Suppressor macrophage treated with lipopolysaccharide for 4 hours (primary cell): ENCODE measurements around the gene CCNF.
A peak's percentile ranks its signal among the peaks of the same experiment; 100 is the strongest.
"Not testable (repeated sequence)": the region's sequence is repeated elsewhere in the genome, so short reads cannot be mapped to it uniquely, and the experiment has no call there.

Experiments used
- DNase-seq: peaks from one replicate; pipeline ENCODE4 v3.0.0-alpha.2; 2020

CCNF gene

DNA sequence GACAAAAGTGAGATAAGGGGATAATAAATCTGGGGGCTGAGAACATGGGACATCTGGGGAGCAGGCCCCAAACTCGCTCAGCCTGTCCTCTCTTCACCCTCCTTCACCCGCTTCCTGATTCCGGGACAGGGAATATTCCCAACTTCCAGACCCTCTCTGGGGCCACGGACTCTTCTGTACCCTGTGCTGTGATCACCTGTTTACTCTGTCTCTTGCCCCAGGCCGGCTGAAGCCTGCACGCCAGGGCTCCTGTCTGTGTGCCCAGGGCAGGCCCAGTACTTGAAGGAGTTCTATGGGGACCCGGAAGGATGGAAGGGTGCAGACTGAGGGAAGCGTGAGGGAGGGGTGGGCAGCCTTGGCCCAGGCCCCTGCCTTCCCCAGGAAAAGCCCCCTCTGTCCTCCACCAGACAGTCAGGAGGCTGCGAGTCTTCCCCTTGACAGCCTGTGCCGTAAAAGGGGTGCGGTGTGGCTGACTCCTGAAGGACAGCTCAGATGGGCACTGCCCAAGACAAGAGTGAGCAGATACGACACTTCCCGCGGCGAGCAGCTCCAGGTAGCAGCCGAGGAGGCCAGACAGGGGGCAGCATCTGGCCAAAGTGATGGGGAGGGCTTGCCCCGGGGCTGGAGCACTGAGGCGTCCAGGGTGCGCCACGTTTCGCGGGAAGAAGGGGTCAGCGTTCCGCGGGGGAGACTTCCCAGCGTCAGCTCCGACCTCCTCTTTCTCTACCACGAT, 1.0 kb upstream of the CCNF start:
- DNase-seq: no peak

- no peak for DNase-seq
Measured at GRCh38 chr16:2428784-2429033, 538 bp upstream of the CCNF start.

- peak; percentile 19 for DNase-seq
Measured at GRCh38 chr16:2429771-2430663, 770 bp downstream of the CCNF start.

DNA sequence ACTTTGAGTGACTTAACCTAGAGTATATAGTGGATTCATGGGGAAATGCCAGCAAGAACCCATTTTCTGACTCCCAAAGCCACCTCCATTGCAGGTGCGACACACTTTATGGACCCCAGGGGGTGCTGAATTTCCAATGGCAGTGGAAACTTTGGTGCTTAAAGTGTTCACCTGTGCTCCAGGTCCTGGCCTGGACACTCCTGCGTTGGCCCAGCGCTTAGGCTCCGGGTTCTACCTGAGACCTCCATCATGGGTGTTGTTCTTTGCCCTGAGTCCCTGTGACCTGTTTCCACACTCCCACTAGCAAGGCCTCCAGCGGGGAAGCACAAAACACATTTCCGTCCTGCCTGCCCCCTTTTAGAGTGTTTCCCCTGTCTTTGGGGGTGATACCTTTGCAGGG, 3.0 kb downstream of the CCNF start:
- no peak for DNase-seq

DNA sequence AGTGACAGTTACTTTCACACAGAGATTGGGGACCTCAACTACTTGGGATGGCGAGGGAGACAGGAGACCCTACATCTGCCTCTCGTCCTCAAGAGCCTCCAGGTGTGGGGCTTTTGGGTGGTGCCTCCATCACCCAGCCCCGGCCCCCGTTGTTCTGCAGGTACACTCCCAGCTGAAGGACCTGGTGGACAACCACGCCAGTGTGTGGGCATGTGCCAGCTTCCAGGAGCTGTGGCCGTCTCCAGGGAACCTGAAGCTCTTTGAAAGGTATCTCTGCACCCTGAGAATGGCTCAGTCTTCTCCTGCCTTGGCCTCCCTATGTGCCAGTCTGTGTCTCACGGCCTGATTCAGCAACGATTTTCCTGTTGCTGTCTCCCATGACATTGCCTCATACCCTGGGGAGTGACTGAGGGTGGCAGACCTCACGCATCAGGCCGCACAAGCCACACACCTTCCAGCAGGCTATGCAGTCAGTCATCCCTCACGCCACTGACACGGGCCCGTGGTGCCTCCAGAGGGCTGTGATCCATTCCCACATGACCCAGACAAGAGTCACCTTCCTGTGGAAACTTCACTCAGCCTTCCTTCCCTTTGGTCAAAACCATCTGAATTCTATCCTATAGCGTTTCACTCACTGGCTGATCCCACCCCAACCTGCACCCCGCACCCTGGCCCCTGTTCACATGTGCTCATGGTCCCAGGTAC, 3.7 kb downstream of the CCNF start:
- DNase-seq: no peak

DNA sequence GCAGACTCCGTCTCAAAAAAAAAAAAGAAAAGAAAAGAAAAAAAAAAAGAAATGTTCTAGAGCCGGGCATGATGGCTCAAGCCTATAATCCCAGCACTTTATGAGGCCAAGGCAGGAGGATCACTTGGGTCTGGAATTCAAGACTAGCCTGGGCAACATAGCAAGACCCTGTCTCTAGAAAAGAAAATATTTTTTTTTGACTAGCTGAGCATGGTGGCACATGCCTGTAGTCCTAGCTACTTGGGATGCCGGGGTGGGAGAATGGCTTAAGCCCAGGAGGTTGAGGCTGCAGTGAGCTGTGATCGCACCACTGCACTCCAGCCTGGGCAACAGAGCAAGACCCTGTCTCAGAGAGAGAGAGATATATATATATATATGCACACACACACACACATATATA, 6.0 kb downstream of the CCNF start:
- DNase-seq: not testable (repeated sequence)

DNA sequence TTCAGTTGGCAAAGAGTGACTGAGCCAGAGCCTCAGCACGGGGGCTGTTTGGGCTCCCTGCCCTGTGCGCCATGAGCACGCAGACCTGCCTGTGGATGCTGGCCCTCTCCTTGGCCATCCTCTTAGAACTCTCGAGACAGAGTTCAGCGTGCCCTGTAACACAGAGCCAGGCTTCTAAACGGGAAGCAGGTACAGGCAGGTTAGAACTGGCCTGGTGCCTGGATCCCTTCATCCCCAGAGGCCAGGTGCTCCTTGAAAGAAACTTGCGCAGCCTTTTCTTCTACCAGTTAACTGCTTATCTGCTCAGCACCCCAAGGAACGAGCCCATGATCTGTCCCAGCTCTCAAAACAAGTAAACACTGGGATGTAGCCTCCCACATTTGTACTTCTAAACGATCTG, 6.9 kb downstream of the CCNF start:
- no peak for DNase-seq

- DNase-seq: no peak
Measured at GRCh38 chr16:2437032-2437790, 8.0 kb downstream of the CCNF start.

DNA sequence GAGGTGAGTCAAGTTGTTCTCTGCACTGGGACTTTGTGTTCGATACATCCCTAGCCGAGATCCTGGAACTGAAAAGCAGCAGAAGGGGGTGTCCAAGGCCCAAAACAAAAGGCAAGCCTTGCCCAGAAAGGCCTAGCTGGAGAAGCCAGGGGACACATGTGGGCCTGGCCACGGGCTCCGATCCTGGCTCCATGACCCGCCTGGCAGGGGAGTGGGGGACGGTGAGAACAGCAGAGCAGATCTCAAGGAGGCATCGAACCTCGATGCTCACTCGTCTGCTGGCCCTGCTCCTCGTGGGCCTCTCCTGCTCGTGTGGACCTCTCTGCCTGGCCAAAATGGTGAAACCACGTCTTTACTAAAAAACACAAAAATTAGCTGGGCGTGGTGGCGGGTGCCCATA, 8.9 kb downstream of the CCNF start:
- DNase-seq: no peak

DNA sequence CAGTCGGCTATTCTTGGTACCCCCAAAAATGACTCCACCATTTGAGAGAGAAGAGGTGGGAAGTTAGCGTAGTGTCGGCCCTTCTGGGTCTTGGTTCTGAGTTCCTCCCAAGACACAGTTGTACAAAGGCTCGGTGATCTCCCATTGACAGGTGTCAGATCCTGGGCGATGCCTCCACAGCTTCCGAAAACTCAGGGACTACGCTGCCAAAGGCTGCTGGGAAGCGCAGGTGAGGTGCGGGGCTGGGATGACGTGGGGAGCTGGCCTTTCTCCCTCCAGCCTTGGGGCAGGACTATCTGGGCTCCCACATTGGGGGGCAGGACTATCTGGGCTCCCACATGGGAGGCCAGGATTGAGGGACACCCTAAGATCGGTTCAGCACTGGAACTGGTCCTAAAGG, 10.4 kb downstream of the CCNF start:
- no peak for DNase-seq

DNA sequence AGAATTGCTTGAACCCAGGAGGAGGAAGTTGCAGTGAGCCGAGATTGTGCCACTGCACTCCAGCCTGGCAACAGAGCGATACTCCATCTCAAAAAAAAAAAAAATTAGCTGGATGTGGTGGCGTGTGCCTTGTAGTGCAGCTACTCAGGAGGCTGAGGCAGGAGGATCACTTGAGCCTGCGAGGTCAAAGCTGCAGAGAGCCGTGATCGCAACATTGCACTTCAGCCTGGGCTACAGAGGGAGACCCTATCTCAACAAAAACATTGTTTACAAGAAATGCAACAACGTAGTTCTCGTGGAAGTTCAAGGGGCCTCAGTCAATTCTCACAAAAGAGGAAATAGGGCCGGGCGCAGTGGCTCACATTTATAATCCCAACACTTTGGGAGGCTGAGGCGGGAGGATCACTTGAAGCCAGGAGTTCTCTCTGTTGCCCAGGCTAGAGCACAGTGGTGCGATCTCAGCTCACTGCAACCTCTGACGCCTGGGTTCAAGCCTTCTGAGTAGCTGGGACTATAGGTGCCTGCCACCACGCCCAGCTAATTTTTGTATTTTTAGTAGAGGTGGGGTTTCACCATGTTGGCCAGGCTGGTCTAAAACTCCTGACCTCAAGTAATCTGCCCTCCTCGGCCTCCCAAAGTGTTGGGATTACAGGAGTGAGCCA, 12.0 kb downstream of the CCNF start:
- DNase-seq: not testable (repeated sequence)

DNA sequence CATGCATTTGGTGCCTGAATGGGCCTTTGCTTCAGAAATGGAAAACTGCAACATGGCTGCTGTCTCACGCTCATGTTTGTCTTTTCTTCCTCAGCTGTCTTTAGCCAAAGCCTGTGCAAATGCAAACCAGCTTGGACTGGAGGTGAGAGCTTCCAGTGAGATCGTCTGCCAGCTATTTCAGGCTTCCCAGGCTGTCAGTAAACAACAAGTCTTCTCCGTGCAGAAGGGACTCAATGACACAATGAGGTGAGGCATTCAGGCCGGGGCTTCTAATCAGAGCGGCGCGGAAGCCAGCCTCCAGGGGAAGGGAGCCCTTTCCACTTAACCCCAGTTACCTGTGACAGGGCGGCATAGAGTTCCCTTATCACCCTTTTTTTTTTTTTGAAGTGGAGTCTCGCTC, 14.3 kb downstream of the CCNF start:
- DNase-seq: no peak

DNA sequence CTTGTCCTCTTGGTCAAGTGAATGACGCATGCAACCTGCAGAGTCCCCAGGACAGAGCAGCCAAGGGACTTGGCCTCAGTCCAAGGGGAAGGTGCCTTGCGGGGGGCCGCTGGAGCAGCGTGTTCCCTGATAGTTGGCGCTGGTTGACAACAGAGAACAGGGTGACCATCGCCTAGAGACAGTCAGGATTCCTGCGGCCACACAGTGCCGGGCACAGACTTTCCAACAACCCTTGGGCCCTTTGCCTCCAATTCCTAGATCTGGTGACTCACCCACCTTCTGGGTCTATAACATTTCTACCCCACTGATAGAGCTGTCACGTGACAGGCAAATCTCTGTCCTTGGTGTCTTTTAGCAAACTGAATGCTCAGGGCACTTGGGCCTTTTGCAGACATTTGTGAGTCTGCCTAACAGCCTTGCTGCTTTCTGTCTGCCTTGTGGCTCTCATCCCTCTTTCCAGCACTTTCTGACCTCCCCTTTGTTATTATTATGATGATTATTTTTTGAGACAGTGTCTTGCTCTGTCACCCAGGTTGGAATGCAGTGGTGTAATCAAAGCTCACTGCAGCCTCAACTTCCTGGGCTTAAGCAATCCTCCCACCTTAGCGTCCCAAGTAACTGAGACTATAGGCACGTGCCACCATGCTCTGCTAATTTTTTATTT, 18.8 kb downstream of the CCNF start:
- no peak for DNase-seq

- DNase-seq: no peak
Measured at GRCh38 chr16:2449118-2449517, 19.9 kb downstream of the CCNF start.

DNA sequence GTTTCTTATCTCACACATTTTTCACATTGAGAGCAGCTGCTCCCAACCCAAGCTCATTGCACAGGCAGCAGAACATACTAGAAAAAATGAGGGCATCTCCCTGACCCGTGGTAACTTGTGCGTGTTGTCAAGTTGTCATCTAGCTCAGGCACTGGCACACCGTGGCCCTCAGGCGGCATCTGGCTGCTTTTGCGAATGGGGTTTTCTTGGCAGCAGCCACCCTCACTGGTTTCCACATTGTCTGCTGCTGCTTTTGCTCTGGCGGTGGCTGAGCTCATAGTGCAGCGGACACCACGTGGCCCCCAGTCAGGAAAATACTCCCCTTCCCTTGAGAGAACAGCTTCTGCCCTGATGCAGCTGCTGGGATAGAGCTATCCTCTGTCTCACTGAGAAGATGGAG, 21.3 kb downstream of the CCNF start:
- DNase-seq: no peak

DNA sequence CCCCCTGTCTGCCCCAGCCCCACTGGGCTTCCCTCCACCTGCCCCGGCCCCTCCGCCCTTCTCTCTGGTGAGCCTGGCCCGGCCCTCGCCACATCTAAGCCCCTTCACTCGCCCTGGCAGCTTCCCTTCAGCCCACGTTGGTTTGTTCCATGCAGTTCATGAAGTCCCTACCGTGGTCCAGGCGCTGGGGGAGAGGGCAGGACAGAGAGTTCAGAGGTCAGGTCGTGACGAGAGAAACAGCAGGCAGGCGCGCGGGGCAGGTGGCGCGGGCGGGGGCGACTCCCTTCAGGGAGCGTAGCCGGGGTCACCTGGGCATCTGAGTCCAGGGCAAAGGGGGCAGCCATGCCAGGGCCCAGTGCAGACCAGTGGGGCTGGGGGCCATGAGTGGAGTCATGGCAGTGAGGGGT, 21.7 kb downstream of the CCNF start:
- no peak for DNase-seq

DNA sequence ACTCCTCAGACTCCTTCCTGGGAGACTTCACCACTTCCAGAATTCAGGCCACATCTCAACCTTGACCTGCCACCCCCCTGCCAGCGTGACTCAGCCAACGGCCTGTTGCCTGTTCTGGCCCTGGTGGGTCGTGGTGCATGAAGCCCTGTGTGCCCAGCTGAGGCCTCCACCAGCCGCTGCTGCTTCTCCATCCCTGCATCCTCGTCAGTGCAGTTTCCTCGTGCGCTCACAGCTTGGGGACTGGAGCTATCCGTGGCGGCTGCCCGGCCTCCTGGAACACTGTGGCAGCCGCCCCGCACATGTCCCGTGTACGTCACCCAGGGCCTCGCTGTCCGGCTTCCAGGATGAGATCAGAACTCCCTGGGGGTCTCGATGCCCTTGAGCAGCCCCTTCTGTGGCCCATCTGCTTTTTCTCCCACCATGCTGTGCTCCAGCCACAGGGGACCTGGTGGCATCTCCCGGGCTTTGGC, 22.6 kb downstream of the CCNF start:
- DNase-seq: no peak

GRCh38 chr16:2452650-2453049, 23.4 kb downstream of the CCNF start:
- no peak for DNase-seq

DNA sequence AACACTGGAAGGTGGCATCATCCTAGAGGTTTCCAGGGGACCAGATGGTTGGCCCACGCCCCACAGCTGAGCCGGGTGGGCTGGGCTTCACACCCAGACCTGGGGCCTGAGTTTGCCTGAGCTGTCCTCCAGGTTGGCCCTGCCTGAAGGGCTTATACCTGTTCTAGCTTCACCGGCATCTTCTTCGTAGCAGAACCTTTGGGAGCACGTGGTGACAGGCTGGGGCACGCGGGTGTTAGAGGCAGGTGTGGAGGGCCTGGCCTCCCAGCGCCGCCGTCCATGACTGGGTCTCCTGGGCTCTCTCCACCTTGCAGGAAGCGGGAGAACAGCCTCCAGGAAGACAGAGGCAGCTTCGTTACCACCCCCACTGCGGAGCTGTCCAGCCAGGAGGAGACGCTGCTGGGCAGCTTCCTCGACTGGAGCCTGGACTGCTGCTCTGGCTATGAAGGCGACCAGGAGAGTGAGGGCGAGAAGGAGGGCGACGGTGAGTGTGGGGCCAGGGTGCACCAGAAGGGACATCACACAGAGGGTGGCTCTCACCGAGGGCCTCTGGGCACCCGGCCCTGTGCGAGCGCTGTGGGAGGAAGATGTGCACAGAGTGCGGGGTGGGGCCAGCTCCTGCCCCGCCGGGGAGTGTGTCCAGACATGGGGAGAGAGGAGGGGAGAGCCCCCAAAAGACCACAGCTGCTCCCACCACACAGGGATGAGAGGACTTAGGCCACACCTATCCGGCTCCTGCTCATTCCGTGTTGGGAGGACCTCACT, 26.0 kb downstream of the CCNF start:
- no peak for DNase-seq

DNA sequence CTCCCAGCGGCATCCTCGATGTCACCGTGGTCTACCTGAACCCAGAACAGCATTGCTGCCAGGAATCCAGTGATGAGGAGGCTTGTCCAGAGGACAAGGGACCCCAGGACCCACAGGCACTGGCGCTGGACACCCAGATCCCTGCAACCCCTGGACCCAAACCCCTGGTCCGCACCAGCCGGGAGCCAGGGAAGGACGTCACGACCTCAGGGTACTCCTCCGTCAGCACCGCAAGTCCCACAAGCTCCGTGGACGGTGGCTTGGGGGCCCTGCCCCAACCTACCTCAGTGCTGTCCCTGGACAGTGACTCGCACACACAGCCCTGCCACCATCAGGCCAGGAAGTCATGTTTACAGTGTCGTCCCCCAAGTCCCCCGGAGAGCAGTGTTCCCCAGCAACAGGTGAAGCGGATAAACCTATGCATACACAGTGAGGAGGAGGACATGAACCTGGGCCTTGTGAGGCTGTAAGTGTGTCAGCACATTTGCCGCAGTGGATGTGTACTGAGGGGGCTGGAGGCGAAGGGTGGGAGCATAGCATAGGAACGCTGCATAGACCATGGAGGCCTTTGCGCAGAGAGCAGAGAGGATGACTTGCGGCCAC, 27.4 kb downstream of the CCNF start:
- no peak for DNase-seq

DNA sequence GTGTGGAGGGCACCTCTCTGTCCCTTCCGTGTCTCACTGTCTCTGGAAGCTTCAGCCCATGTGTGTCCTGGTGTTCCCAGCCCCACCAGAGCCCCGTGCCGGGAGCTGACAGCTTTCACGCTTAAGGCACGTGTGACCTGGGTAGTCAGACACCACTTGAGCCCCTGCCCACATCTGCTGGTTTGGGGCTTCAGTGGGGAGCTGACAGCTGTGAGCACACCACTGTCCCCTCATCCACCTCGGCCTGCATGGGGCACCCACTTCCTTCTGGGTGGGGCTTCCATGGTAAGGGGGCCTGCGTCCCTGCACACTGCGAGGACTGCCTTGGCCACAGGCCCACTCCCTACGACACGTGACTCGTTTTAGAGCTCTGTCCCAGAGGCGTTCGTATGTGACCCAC, 28.0 kb downstream of the CCNF start:
- no peak for DNase-seq
